Measurements from ENCODE around the gene TSC22D4. TPM values are rescaled to one million over a fixed set of nuclear protein-coding genes. Genes with fewer than 3 reads are reported as not detected.

The TSC22D4 gene
- total and polyA plus RNA-seq, 2 experiments from 2014 or later = 14.6 to 24.9 TPM

GRCh38 chr7:100426516-100426915 lies 52.5 kb downstream of the TSC22D4 start:
- Histone ChIP-seq H3K4me1 (ENCODE audit: insufficient read depth) (peaks cover 10% of the 10 kb centered on the region; the same call in 1 of the 2 replicates), H2AFZ (no peak overlapping the region), H3F3A (replicated peaks; ENCODE audit: low read depth) (peaks cover 4% of the 10 kb centered on the region; the same call in 1 of the 2 replicates), H3K27ac (ENCODE audit: low read depth) (no peak overlapping the region), H3K9me2 (ENCODE audit: insufficient read depth) (0 out of 2 replicates have a peak, but pooled peaks cover 3% of the 10 kb centered on the region), H3K27me3 (ENCODE audit: insufficient read depth) (peaks cover 9% of the 10 kb centered on the region), H3K79me2 (replicated peaks; ENCODE audit: insufficient read depth) (peaks cover 14% of the 10 kb centered on the region), H4K20me1 (replicated peaks; ENCODE audit: insufficient read depth) (no peaks in the 10 kb centered on the region), H3K4me2 (no peak overlapping the region), H3K4me3 (no peak overlapping the region), H3K36me3 (ENCODE audit: insufficient read depth) (no peaks in the 10 kb centered on the region)
- TF ChIP-seq CTCF (conservative IDR thresholded peaks at IDR 0.05; ENCODE audit: low read depth in 2 of 2) (no peak), ETS1 (IDR thresholded peaks at IDR 0.05) (no peak), ZNF331 (CRISPR knock-in tag; IDR thresholded peaks at IDR 0.05; ENCODE audit: low read depth) (no peak), REST (IDR thresholded peaks at IDR 0.05; ENCODE audit: unreplicated experiment) (no peak), NANOG (IDR thresholded peaks at IDR 0.05; ENCODE audit: borderline replicate concordance) (no peak), STAT1 (IDR thresholded peaks at IDR 0.05; ENCODE audit: unreplicated experiment) (no peak), CREB1 (CRISPR knock-in tag; IDR thresholded peaks at IDR 0.05; ENCODE audit: low read depth) (no peak), ZNF462 (CRISPR knock-in tag; IDR thresholded peaks at IDR 0.05) (no peak), POLR2AphosphoS5 (IDR thresholded peaks at IDR 0.05; ENCODE audit: low read depth) (no peak), EZH2 (IDR thresholded peaks at IDR 0.05; ENCODE audit: low read depth, unreplicated experiment) (no peak), ZNF114 (CRISPR knock-in tag; IDR thresholded peaks at IDR 0.05) (no peak), EZH2phosphoT487 (IDR thresholded peaks at IDR 0.05; ENCODE audit: unreplicated experiment) (no peak), JUNB (IDR thresholded peaks at IDR 0.05; ENCODE audit: unreplicated experiment) (no peak)
- Mint-ChIP-seq H3K27me3 (ENCODE audit: insufficient read depth, low read depth, poor library complexity) (peaks cover 34% of the 10 kb centered on the region), H3K4me3 (no peak overlapping the region), H3K36me3 (ENCODE audit: low read depth) (peaks cover 20% of the 10 kb centered on the region), H3K9me3 (peaks cover 20% of the 10 kb centered on the region; the same call in 2 of the 3 replicates), H3K27ac (no peak overlapping the region), H3K4me1 (peaks cover 12% of the 10 kb centered on the region)
- no peak for DNase-seq (ENCODE audit: low spot score)
- no peak for ATAC-seq
